Keratinocyte (primary cell): ENCODE results near the gene UNC5A. TPM values are rescaled to one million over a fixed set of nuclear protein-coding genes. Genes with fewer than 3 reads are reported as not detected.

Experiments used
- DNase-seq: peaks from one replicate; pipeline ENCODE4 v3.0.0-alpha.2; 2011; ENCODE audit warnings: low read depth, missing footprints, low spot score
- FAIRE-seq: peaks from 2 replicates; lab custom pipeline; 2011; peaks lifted over from hg19 to GRCh38; lab: Jason Lieb, UNC
- H2AFZ ChIP-seq: 2 replicates; pipeline ENCODE4 v1.6.0; 2012; ENCODE audit warnings: low read length, control low read depth, inconsistent platforms; ENCODE audit not compliant: control insufficient read depth
- H3K27ac ChIP-seq: 2 replicates; pipeline ENCODE4 v1.5.1; 2011; ENCODE audit warnings: low read length; ENCODE audit not compliant: control insufficient read depth, insufficient read depth
- H3K27me3 ChIP-seq: 3 replicates; pipeline ENCODE4 v1.6.0; 2011; ENCODE audit warnings: low read length; ENCODE audit not compliant: control insufficient read depth, insufficient read depth; ENCODE audit errors: extremely low read depth
- H3K36me3 ChIP-seq, 2 experiments: 2 replicates in 1 of 2; 3 replicates in 1 of 2; pipeline ENCODE4 v1.5.1; 2011; ENCODE audit warnings: low read length in 2 of 2, mild to moderate bottlenecking in 1 of 2; ENCODE audit not compliant: control insufficient read depth in 2 of 2, insufficient read depth in 2 of 2; ENCODE audit errors: extremely low read depth in 1 of 2
- H3K4me1 ChIP-seq: 3 replicates; pipeline ENCODE4 v1.5.1; 2011; ENCODE audit warnings: low read length; ENCODE audit not compliant: control insufficient read depth, insufficient read depth; ENCODE audit errors: extremely low read depth
- H3K4me2 ChIP-seq: 3 replicates; pipeline ENCODE4 v1.6.0; 2011; ENCODE audit warnings: low read depth, low read length; ENCODE audit not compliant: control insufficient read depth, insufficient read depth; ENCODE audit errors: extremely low read depth
- H3K4me3 ChIP-seq, 3 experiments: fragments of 200-600 bp in 1 of 3; sonication (generic) in 1 of 3; 2 replicates in 2 of 3; 3 replicates in 1 of 3; pipeline ENCODE4 v1.5.1; 2011 to 2016; ENCODE audit warnings: low read length in 3 of 3, mild to moderate bottlenecking in 3 of 3, control low read depth in 2 of 3, inconsistent platforms in 1 of 3, low read depth in 1 of 3, mixed read lengths in 1 of 3, mixed run types in 1 of 3, moderate library complexity in 1 of 3; ENCODE audit not compliant: control insufficient read depth in 2 of 3, insufficient read depth in 2 of 3; ENCODE audit errors: extremely low read depth in 1 of 3
- H3K79me2 ChIP-seq: 2 replicates; pipeline ENCODE4 v1.6.0; 2012; ENCODE audit warnings: low read length; ENCODE audit not compliant: control insufficient read depth, insufficient read depth
- H3K9ac ChIP-seq: 3 replicates; pipeline ENCODE4 v1.6.0; 2011; ENCODE audit warnings: low read length; ENCODE audit not compliant: control insufficient read depth, insufficient read depth; ENCODE audit errors: extremely low read depth
- H3K9me1 ChIP-seq: 3 replicates; pipeline ENCODE4 v1.6.0; 2011; ENCODE audit warnings: low read length; ENCODE audit not compliant: control insufficient read depth, insufficient read depth; ENCODE audit errors: extremely low read depth
- H3K9me3 ChIP-seq: 2 replicates; pipeline ENCODE4 v1.5.1; 2012; ENCODE audit warnings: low read depth, low read length; ENCODE audit not compliant: control insufficient read depth
- H4K20me1 ChIP-seq: 3 replicates; pipeline ENCODE4 v1.6.0; 2011; ENCODE audit warnings: low read length; ENCODE audit not compliant: control insufficient read depth, insufficient read depth; ENCODE audit errors: extremely low read depth
- EZH2 ChIP-seq: IDR thresholded peaks from one replicate; pipeline ENCODE4 v1.6.1; 2012; ENCODE audit warnings: inconsistent platforms, mild to moderate bottlenecking, low read length, moderate library complexity
- dilution Hi-C: fragments of 300-500 bp; cut with MboI; formaldehyde crosslinking; loops from one replicate; pipeline ENCODE4 v1.7.0; 2020; ENCODE audit warnings: low sequenced_read_pairs; ENCODE audit not compliant: extremely low pct_ligation_motif_present
- polyA plus RNA-seq, 5 experiments: library from polyadenylated mRNA; depleted of rRNA in 3 of 5; stranded (reverse) in 3 of 5; stranded (forward) in 1 of 5; unstranded in 1 of 5; fragments of >200 nt; gene quantifications; 1 replicate in 1 of 5; 2 replicates in 3 of 5; 3 replicates in 1 of 5; pipeline versions ENCODE4 v1.2.1 to v1.2.3, GENCODE V29; 2011 to 2012; ENCODE audit warnings: missing spikeins in 2 of 5, low read depth in 1 of 5, low replicate concordance in 1 of 5
- TF ChIP-seq, protein P1 (sequence below), 3 experiments: IDR thresholded peaks in 1 of 3; conservative IDR thresholded peaks in 1 of 3; optimal IDR thresholded peaks in 1 of 3; 2 replicates in 2 of 3; 3 replicates in 1 of 3; pipeline versions ENCODE3 to v1.5.1; 2011; ENCODE audit warnings: low read length in 3 of 3, mild to moderate bottlenecking in 3 of 3, moderate library complexity in 2 of 3, control low read depth in 1 of 3, inconsistent platforms in 1 of 3; ENCODE audit not compliant: insufficient read depth in 2 of 3; ENCODE audit errors: extremely low read depth in 1 of 3

Gene UNC5A
- polyA plus RNA-seq, 1 donor (not counting 4 experiments of a cell fraction or from before 2014, with no cell fraction given), result not detected

DNA sequence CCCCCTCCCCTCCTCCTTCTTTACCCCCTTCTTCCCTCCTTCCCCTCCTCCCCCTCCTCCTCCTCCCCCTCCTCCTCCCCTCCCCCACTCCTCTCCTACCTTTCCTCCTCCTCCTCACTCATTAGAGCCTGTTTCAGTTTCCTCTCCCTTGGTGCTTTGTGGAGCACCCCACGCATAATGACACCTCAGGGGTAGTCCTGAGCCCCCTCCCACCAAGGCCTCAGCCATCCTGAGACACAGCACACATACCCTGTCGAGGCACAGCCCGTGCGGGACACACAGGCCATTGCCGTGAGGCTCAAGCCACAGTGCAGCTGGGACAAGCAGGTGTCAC, 53.4 kb downstream of the UNC5A start:
- H3K79me2 ChIP-seq, result no peaks in the 10 kb centered on the region
- H3K4me3 ChIP-seq, result no peak overlapping the region
- no peak overlapping the region for H3K9ac ChIP-seq
- no peak overlapping the region for H3K27ac ChIP-seq
- TF ChIP-seq, protein P1, sequence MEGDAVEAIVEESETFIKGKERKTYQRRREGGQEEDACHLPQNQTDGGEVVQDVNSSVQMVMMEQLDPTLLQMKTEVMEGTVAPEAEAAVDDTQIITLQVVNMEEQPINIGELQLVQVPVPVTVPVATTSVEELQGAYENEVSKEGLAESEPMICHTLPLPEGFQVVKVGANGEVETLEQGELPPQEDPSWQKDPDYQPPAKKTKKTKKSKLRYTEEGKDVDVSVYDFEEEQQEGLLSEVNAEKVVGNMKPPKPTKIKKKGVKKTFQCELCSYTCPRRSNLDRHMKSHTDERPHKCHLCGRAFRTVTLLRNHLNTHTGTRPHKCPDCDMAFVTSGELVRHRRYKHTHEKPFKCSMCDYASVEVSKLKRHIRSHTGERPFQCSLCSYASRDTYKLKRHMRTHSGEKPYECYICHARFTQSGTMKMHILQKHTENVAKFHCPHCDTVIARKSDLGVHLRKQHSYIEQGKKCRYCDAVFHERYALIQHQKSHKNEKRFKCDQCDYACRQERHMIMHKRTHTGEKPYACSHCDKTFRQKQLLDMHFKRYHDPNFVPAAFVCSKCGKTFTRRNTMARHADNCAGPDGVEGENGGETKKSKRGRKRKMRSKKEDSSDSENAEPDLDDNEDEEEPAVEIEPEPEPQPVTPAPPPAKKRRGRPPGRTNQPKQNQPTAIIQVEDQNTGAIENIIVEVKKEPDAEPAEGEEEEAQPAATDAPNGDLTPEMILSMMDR (optimal IDR thresholded peaks at IDR 0.05 in 1 of 3, IDR thresholded peaks at IDR 0.05 in 1 of 3, conservative IDR thresholded peaks at IDR 0.05 in 1 of 3; ENCODE audit: extremely low read depth in 1 of 3, insufficient read depth in 2 of 3, low read length in 3 of 3), result no peak
- TF ChIP-seq EZH2, result no peak
- H4K20me1 ChIP-seq, result no peaks in the 10 kb centered on the region
- DNase-seq (no peak), FAIRE-seq (no peak)
- H3K27me3 ChIP-seq, result peaks cover 44% of the 10 kb centered on the region
- H3K9me1 ChIP-seq, result no peaks in the 10 kb centered on the region
- dilution Hi-C loops, result no loop called here
- no peak overlapping the region for H2AFZ ChIP-seq
- H3K36me3 ChIP-seq, result no peaks in the 10 kb centered on the region
- no peak overlapping the region for H3K4me2 ChIP-seq
- H3K4me1 ChIP-seq, result no peaks in the 10 kb centered on the region
- no peaks in the 10 kb centered on the region for H3K9me3 ChIP-seq

DNA sequence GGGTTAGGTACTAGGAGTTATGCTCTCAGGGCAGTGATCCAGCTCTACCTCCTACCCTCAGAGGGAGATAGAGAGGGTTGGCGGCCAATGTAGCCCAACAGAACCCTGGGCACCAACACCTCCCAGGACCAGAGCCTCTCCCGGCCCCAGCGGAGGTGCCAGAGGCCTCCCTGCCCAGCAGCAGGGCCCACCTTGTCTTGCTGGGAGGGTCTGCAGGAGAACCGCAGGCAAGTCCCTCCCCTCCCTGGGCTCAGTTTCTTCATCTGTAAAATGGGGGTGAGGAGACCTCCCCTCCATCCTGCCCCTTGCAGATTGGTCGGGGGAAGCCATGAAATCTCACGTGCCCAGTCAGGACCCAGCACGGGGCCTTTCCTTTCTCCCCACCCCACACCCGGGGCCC, 54.4 kb downstream of the UNC5A start:
- Histone ChIP-seq H2AFZ (no peak overlapping the region), H3K4me2 (no peak overlapping the region), H3K36me3 (no peaks in the 10 kb centered on the region), H3K9me3 (no peaks in the 10 kb centered on the region), H3K9me1 (no peaks in the 10 kb centered on the region), H3K4me3 (no peak overlapping the region), H3K9ac (no peak overlapping the region), H3K79me2 (no peaks in the 10 kb centered on the region), H3K27me3 (peaks cover 47% of the 10 kb centered on the region), H3K4me1 (no peaks in the 10 kb centered on the region), H4K20me1 (no peaks in the 10 kb centered on the region), H3K27ac (no peak overlapping the region)
- dilution Hi-C loops, result no loop called here
- no peak for TF ChIP-seq EZH2
- TF ChIP-seq, protein P1 (optimal IDR thresholded peaks at IDR 0.05 in 1 of 3, IDR thresholded peaks at IDR 0.05 in 1 of 3, conservative IDR thresholded peaks at IDR 0.05 in 1 of 3; ENCODE audit: extremely low read depth in 1 of 3, insufficient read depth in 2 of 3, low read length in 3 of 3), result no peak
- DNase-seq, result no peak
- FAIRE-seq, result no peak
